ENCODE data around the gene MMP14. TPM values are rescaled to one million over a fixed set of nuclear protein-coding genes. Genes with fewer than 3 reads are reported as not detected.

MMP14 gene
- total RNA-seq, 1 donor from 2014 or later = 138 TPM

GRCh38 chr14:22893706-22894105, 57.3 kb downstream of the MMP14 start:
- no peak for ATAC-seq

DNA sequence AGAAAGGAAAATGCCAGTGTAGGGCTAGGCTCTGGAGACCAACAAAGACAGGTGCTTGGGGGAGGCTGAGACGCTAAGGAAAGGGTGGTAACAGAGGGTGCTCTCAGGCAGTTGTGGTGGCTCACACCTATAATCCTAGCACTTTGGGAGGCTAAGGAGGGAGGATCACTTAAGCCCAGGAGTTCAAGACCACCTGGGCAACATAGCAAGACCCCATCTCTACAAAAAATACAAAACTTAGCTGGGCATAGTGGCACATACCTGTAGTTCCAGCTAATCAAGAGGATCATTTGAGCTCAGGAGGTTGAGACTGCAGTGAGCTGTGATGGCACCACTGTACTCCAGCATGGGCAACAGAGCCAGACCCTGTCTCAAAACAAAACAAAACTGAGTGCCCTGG, 59.0 kb downstream of the MMP14 start:
- DNase-seq (ENCODE audit: low spot score) (no peak), ATAC-seq (no peak)
- intact Hi-C loops (cut with DNase I) = no loop called here

More at GRCh38 chr14:22893706-22894105, 57.3 kb downstream of the MMP14 start:
- intact Hi-C loops (cut with DNase I) = no loop called here
- no peak for DNase-seq (ENCODE audit: low spot score)

GRCh38 chr14:22896356-22896755, 60.0 kb downstream of the MMP14 start:
- ATAC-seq (no peak), DNase-seq (ENCODE audit: low spot score) (no peak)
- intact Hi-C loops (cut with DNase I) = no loop called here

DNA sequence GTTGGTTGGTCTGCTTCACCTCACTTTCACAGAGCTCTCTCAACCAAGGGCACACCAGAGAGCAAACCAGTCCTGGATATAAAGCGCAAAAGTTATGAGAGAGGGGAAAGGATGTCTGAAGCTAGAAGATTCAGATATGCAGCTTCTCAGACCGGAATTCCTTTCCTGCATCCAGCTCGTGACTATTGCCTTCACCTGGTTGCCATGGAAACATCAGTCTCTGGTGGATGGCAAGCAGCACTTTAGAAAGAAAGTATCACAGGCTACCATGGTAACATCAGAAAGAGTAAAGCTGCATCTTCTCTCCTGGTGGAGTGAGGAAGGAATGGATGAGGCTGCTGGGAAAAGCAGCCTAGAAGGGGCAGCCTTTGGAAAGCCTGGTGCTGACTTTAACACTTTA, 60.4 kb downstream of the MMP14 start:
- ATAC-seq = no peak
- intact Hi-C loops (cut with DNase I) = no loop called here

GRCh38 chr14:22897357-22897756, 61.0 kb downstream of the MMP14 start:
- intact Hi-C loops (cut with DNase I) = no loop called here
- ATAC-seq = no peak
- DNase-seq (ENCODE audit: low spot score) = no peak

More for the DNA sequence above, 60.4 kb downstream of the MMP14 start:
- no peak for DNase-seq (ENCODE audit: low spot score)

Other genes with a start within 250 kb of the MMP14 start
- 163 TPM for gene DAD1, start 247.4 kb upstream of the MMP14 start, total RNA-seq
- 45.2 TPM for gene ABHD4, start 238.3 kb upstream of the MMP14 start, total RNA-seq
- gene OR6J1, start 192.2 kb upstream of the MMP14 start, total RNA-seq = not detected
- 62.8 TPM for gene OXA1L, start 69.9 kb upstream of the MMP14 start, total RNA-seq
- gene SLC7A7, start 21.1 kb upstream of the MMP14 start, total RNA-seq = 9.7 TPM
- gene MRPL52, start 6.7 kb upstream of the MMP14 start, total RNA-seq = 34.0 TPM
- 106 TPM for gene LRP10, start 35.2 kb downstream of the MMP14 start, total RNA-seq
- 0.62 TPM for gene REM2, start 46.6 kb downstream of the MMP14 start, total RNA-seq
- gene RBM23, start 82.6 kb downstream of the MMP14 start, total RNA-seq = 87.3 TPM
- gene PRMT5, start 92.8 kb downstream of the MMP14 start, total RNA-seq = 44.6 TPM
- gene HAUS4, start 120.5 kb downstream of the MMP14 start, total RNA-seq = 39.9 TPM
- 24.8 TPM for gene AJUBA, start 146.0 kb downstream of the MMP14 start, total RNA-seq
- 8.1 TPM for gene C14orf93, start 173.6 kb downstream of the MMP14 start, total RNA-seq
- 70.1 TPM for gene PSMB5, start 198.3 kb downstream of the MMP14 start, total RNA-seq
- not detected for gene PSMB11, start 205.6 kb downstream of the MMP14 start, total RNA-seq
- gene CDH24, start 220.9 kb downstream of the MMP14 start, total RNA-seq = 6.5 TPM